Measurements from ENCODE around the gene SLC30A9. TPM values are rescaled to one million over a fixed set of nuclear protein-coding genes. Genes with fewer than 3 reads are reported as not detected.

The SLC30A9 gene
- total and polyA plus RNA-seq, 12 donors: 9.8 to 95.0 (median 79.7) TPM

DNA sequence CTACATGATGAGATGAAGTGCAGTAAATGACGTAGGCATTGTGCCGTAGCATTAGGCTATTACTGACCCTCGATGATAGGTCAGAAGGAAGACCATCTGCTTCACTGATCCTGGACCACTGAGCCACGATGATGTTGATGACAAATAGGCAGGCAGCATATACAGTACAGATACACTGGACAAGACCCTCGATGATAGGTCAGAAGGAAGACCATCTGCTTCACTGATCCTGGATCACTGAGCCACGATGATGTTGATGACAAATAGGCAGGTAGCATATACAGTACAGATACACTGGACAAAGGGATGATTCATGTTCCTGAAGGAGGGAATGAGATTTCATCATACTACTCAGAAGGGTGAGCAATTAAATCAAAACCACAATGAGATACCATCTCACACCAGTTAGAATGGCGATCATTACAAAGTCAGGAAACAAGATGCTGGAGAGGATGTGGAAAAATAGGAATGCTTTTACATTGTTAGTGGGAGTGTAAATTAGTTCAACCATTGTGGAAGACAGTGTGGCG lies 111.2 kb downstream of the SLC30A9 start:
- TF ChIP-seq, protein P1, sequence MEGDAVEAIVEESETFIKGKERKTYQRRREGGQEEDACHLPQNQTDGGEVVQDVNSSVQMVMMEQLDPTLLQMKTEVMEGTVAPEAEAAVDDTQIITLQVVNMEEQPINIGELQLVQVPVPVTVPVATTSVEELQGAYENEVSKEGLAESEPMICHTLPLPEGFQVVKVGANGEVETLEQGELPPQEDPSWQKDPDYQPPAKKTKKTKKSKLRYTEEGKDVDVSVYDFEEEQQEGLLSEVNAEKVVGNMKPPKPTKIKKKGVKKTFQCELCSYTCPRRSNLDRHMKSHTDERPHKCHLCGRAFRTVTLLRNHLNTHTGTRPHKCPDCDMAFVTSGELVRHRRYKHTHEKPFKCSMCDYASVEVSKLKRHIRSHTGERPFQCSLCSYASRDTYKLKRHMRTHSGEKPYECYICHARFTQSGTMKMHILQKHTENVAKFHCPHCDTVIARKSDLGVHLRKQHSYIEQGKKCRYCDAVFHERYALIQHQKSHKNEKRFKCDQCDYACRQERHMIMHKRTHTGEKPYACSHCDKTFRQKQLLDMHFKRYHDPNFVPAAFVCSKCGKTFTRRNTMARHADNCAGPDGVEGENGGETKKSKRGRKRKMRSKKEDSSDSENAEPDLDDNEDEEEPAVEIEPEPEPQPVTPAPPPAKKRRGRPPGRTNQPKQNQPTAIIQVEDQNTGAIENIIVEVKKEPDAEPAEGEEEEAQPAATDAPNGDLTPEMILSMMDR (IDR thresholded peaks at IDR 0.05): no peak
- intact Hi-C loops (cut with DNase I): no loop called here
- no peak overlapping the region for H3K4me3 ChIP-seq
- H3K9me3 ChIP-seq: no peaks in the 10 kb centered on the region
- no peaks in the 10 kb centered on the region for H3K4me1 ChIP-seq
- H3K27ac ChIP-seq: no peak overlapping the region
- ATAC-seq (no peak), DNase-seq (no peak)
- WGBS, 2 donors: 86 to 89% methylated on average over 8 of the region's 8 CpGs
- H3K36me3 ChIP-seq: no peaks in the 10 kb centered on the region
- H3K27me3 ChIP-seq: peaks cover 0 to 8% (median 0%) of the 10 kb centered on the region in 7 donors

DNA sequence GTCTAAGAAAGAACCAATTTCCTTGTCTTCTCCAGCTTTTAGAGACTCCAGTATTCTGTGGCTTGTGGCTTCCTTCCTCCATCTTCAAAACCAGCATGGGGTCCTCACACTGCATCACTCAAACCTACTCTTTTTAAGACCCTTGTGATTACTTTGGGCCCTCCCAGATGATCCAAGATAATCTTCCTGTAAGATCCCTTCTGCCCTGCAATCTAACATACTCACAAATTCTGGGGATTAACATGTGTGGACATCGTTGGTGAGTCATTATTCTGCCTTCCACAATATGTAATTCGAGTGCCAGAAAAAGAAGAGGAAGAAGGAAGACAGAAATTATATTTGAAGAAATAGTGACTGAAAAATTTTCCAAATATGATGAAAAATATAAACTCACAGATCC lies 114.2 kb downstream of the SLC30A9 start:
- intact Hi-C loops (cut with DNase I): no loop called here
- WGBS, 2 donors: 62 to 73% methylated on average over 2 of the region's 2 CpGs

DNA sequence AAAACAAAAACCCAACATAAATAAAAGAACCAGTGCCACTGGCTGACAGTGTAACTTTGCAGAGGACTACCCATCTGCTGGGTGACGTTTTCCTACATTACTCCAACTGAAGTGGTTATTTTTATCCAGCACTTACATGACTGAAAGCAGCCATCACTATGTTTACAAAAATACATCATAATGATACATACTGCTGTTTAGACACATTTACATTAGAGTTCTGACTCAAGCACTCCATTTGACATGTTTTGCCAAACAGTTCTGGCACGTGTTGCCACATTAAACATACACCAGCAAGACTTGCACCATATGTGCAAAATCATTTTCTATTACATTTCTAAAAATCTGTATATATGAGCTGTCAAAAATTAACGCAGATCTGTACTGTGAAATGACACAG lies 122.5 kb downstream of the SLC30A9 start:
- no peaks in the 10 kb centered on the region for H3K4me1 ChIP-seq
- 63 to 65% methylated on average over 3 of the region's 3 CpGs for WGBS, 2 donors
- peaks cover 0 to 5% (median 0%) of the 10 kb centered on the region in 11 donors for H3K9me3 ChIP-seq
- no peak overlapping the region for H3K4me3 ChIP-seq
- DNase-seq: no peak
- intact Hi-C loops (cut with DNase I): no loop called here
- no peaks in the 10 kb centered on the region for H3K36me3 ChIP-seq
- peaks cover 0 to 39% (median 0%) of the 10 kb centered on the region in 7 donors for H3K27me3 ChIP-seq
- H3K27ac ChIP-seq: no peak overlapping the region
- TF ChIP-seq, protein P1 (IDR thresholded peaks at IDR 0.05): no peak
- no peak for ATAC-seq

More for the DNA sequence above, 114.2 kb downstream of the SLC30A9 start:
- Histone ChIP-seq H3K9me3 (peaks cover 0 to 7% (median 0%) of the 10 kb centered on the region in 11 donors), H3K4me1 (no peaks in the 10 kb centered on the region), H3K36me3 (no peaks in the 10 kb centered on the region), H3K27me3 (peaks cover 0 to 17% (median 0%) of the 10 kb centered on the region in 7 donors), H3K27ac (no peak overlapping the region), H3K4me3 (no peak overlapping the region)
- TF ChIP-seq, protein P1 (IDR thresholded peaks at IDR 0.05): no peak
- DNase-seq (no peak), ATAC-seq (no peak)

DNA sequence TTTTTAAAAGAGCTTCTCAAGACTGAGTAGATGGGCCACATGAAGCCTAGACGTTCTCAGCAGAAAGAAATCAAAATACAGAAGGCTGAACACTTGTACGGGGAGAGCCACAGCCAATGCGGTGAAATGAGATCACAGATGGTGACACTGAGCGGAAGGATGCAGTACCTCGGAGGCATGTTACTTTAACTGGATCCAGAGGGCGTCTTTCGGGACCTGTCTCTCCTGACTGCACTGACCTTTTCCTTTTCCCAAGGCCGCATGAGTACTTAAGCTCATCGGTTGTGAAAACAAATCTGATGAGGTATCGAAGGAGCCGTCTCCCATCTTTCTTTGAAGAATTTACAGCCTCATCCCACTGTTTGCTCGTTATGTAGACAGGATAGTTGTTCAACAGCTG lies 129.6 kb downstream of the SLC30A9 start:
- Histone ChIP-seq H3K36me3 (no peaks in the 10 kb centered on the region), H3K27me3 (peaks cover 0 to 30% (median 0%) of the 10 kb centered on the region in 7 donors), H3K9me3 (no peaks in the 10 kb centered on the region), H3K27ac (no peak overlapping the region), H3K4me3 (no peak overlapping the region), H3K4me1 (no peaks in the 10 kb centered on the region)
- no peak for ATAC-seq
- DNase-seq: no peak
- intact Hi-C loops (cut with DNase I): no loop called here
- WGBS, 2 donors: 63 to 66% methylated on average over 12 of the region's 12 CpGs
- TF ChIP-seq, protein P1 (IDR thresholded peaks at IDR 0.05): no peak
